Measurements from ENCODE around the gene BCL11B.

The BCL11B gene

GRCh38 chr14:99267837-99268781, 3.9 kb downstream of the BCL11B start:
- TF ChIP-seq, protein P1, sequence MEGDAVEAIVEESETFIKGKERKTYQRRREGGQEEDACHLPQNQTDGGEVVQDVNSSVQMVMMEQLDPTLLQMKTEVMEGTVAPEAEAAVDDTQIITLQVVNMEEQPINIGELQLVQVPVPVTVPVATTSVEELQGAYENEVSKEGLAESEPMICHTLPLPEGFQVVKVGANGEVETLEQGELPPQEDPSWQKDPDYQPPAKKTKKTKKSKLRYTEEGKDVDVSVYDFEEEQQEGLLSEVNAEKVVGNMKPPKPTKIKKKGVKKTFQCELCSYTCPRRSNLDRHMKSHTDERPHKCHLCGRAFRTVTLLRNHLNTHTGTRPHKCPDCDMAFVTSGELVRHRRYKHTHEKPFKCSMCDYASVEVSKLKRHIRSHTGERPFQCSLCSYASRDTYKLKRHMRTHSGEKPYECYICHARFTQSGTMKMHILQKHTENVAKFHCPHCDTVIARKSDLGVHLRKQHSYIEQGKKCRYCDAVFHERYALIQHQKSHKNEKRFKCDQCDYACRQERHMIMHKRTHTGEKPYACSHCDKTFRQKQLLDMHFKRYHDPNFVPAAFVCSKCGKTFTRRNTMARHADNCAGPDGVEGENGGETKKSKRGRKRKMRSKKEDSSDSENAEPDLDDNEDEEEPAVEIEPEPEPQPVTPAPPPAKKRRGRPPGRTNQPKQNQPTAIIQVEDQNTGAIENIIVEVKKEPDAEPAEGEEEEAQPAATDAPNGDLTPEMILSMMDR (IDR thresholded peaks at IDR 0.05; ENCODE audit: low read length, missing control alignments): no peak
- H3K4me3 ChIP-seq (replicated peaks; ENCODE audit: low read depth, low read length): no peak overlapping the region
- DNase-seq (ENCODE audit: low read depth): no peak

DNA sequence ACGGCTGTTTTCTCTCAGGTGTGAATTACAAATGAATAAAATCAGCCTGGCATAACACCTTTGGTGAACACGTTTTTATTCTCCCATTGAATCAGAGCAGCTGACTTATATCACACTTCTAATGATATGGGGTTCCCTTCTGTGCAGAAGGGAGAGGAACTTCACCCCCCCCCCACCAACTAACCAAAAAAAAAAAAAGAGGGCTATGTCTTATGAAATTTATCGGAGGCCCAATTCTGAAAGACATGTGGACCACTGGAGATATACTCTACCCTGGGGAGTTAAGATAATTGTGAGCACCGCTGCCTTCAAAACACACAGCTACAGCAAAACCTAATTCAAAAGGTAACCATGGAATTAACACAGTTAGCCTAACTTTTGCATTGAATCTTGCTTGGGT, 4.6 kb downstream of the BCL11B start:
- no peak for DNase-seq (ENCODE audit: low read depth)
- H3K4me3 ChIP-seq (replicated peaks; ENCODE audit: low read depth, low read length): no peak overlapping the region
- TF ChIP-seq, protein P1 (IDR thresholded peaks at IDR 0.05; ENCODE audit: low read length, missing control alignments): no peak

GRCh38 chr14:99266181-99267178, 5.5 kb downstream of the BCL11B start:
- DNase-seq (ENCODE audit: low read depth): peak; percentile 73
- TF ChIP-seq, protein P1 (IDR thresholded peaks at IDR 0.05; ENCODE audit: low read length, missing control alignments): peak; percentile 99
- no peak overlapping the region for H3K4me3 ChIP-seq (replicated peaks; ENCODE audit: low read depth, low read length)

DNA sequence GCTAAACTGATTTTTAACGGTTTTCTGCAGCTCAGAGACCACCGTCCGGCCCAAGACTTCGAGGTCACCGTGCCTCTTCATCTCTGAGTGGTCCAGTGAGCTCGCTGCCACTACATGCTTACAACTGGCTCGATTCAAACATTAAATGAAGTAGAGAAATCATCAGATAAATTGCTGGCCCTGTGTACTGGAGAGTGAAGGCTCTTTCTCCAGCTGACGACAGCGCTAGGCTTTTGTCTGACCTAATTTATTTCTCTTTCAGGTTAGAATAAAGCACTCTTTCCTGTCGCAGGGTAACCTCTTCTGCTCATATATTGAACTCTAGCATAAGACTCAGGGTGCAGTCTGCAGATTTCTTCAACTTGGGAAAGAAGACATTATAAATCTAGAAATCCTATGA, 6.4 kb downstream of the BCL11B start:
- TF ChIP-seq, protein P1 (IDR thresholded peaks at IDR 0.05; ENCODE audit: low read length, missing control alignments): no peak
- H3K4me3 ChIP-seq (replicated peaks; ENCODE audit: low read depth, low read length): no peak overlapping the region
- DNase-seq (ENCODE audit: low read depth): no peak

GRCh38 chr14:99264691-99265450, 7.1 kb downstream of the BCL11B start:
- TF ChIP-seq, protein P1 (IDR thresholded peaks at IDR 0.05; ENCODE audit: low read length, missing control alignments): no peak
- no peak overlapping the region for H3K4me3 ChIP-seq (replicated peaks; ENCODE audit: low read depth, low read length)
- no peak for DNase-seq (ENCODE audit: low read depth)
